ENCODE results near the gene ZNF804B. TPM values are rescaled to one million over a fixed set of nuclear protein-coding genes. Genes with fewer than 3 reads are reported as not detected.
A peak's percentile ranks its signal among the peaks of the same experiment; 100 is the strongest.

ZNF804B gene
- total RNA-seq, 2 donors from 2014 or later, result not detected

GRCh38 chr7:88789480-88790064 is 30.1 kb downstream of the ZNF804B start:
- H3K36me3 Mint-ChIP-seq (ENCODE audit: insufficient read depth in 2 of 2), result no peaks in the 10 kb centered on the region
- H3K4me1 Mint-ChIP-seq (ENCODE audit: low read depth), result no peaks in the 10 kb centered on the region
- no peaks in the 10 kb centered on the region for H3K27me3 Mint-ChIP-seq (ENCODE audit: low read depth)
- no peak overlapping the region for H3K27ac Mint-ChIP-seq
- no peak overlapping the region for H3K4me3 Mint-ChIP-seq
- DNase-seq, result no peak
- no peaks in the 10 kb centered on the region for H3K9me3 Mint-ChIP-seq
- ATAC-seq (replicated peaks in 1 of 2), result no peak

GRCh38 chr7:88791891-88792290 is 32.4 kb downstream of the ZNF804B start:
- no peak overlapping the region for H3K27ac Mint-ChIP-seq
- DNase-seq, result no peak
- H3K27me3 Mint-ChIP-seq (ENCODE audit: low read depth), result peaks cover 4% of the 10 kb centered on the region

GRCh38 chr7:88792361-88792760 is 32.9 kb downstream of the ZNF804B start:
- Mint-ChIP-seq H3K4me1 (ENCODE audit: low read depth) (no peaks in the 10 kb centered on the region), H3K9me3 (no peaks in the 10 kb centered on the region), H3K36me3 (ENCODE audit: insufficient read depth in 2 of 2) (no peaks in the 10 kb centered on the region), H3K4me3 (no peak overlapping the region), H3K27ac (no peak overlapping the region), H3K27me3 (ENCODE audit: low read depth) (peaks cover 9% of the 10 kb centered on the region)
- DNase-seq, result no peak
- ATAC-seq (replicated peaks in 1 of 2), result no peak

More at GRCh38 chr7:88791891-88792290, 32.4 kb downstream of the ZNF804B start:
- ATAC-seq (replicated peaks in 1 of 2), result no peak
- Mint-ChIP-seq H3K9me3 (no peaks in the 10 kb centered on the region), H3K4me1 (ENCODE audit: low read depth) (no peaks in the 10 kb centered on the region), H3K36me3 (ENCODE audit: insufficient read depth in 2 of 2) (no peaks in the 10 kb centered on the region), H3K4me3 (no peak overlapping the region)

- Mint-ChIP-seq H3K4me1 (ENCODE audit: low read depth) (no peaks in the 10 kb centered on the region), H3K27ac (no peak within 1 kb of the TSS), H3K4me3 (no peak within 1 kb of the TSS), H3K9me3 (no peaks in the 10 kb centered on the region), H3K36me3 (ENCODE audit: insufficient read depth in 2 of 2) (no peaks in the 10 kb centered on the region), H3K27me3 (ENCODE audit: low read depth) (peaks cover 9% of the 10 kb centered on the region)
- DNase-seq (no peak), ATAC-seq (replicated peaks in 1 of 2) (no peak)
Observed at GRCh38 chr7:88795553-88795952, 36.1 kb downstream of the ZNF804B start, which contains the start of gene TEX47. Gene TEX47, minus strand, starts transcription at chr7:88795737. Its CDS starts 795 bp downstream, at chr7:88794942.

GRCh38 chr7:88801046-88801445 is 41.5 kb downstream of the ZNF804B start:
- H3K27me3 Mint-ChIP-seq (ENCODE audit: low read depth), result peaks cover 9% of the 10 kb centered on the region
- no peaks in the 10 kb centered on the region for H3K9me3 Mint-ChIP-seq
- H3K27ac Mint-ChIP-seq, result no peak overlapping the region
- no peaks in the 10 kb centered on the region for H3K4me1 Mint-ChIP-seq (ENCODE audit: low read depth)
- ATAC-seq (replicated peaks in 1 of 2), result no peak
- no peaks in the 10 kb centered on the region for H3K36me3 Mint-ChIP-seq (ENCODE audit: insufficient read depth in 2 of 2)
- no peak for DNase-seq
- H3K4me3 Mint-ChIP-seq, result no peak overlapping the region

GRCh38 chr7:88806280-88807037 is 47.0 kb downstream of the ZNF804B start:
- H3K9me3 Mint-ChIP-seq, result no peaks in the 10 kb centered on the region
- DNase-seq, result no peak
- no peaks in the 10 kb centered on the region for H3K4me1 Mint-ChIP-seq (ENCODE audit: low read depth)
- ATAC-seq (replicated peaks in 1 of 2), result no peak
- H3K4me3 Mint-ChIP-seq, result no peak overlapping the region
- H3K27me3 Mint-ChIP-seq (ENCODE audit: low read depth), result no peaks in the 10 kb centered on the region
- no peaks in the 10 kb centered on the region for H3K36me3 Mint-ChIP-seq (ENCODE audit: insufficient read depth in 2 of 2)
- no peak overlapping the region for H3K27ac Mint-ChIP-seq

- Mint-ChIP-seq H3K27me3 (ENCODE audit: low read depth) (peaks cover 6% of the 10 kb centered on the region), H3K4me3 (no peak overlapping the region), H3K9me3 (peaks cover under 1 to 4% of the 10 kb centered on the region in 2 donors), H3K4me1 (ENCODE audit: low read depth) (no peaks in the 10 kb centered on the region), H3K27ac (no peak overlapping the region), H3K36me3 (ENCODE audit: insufficient read depth in 2 of 2) (peaks cover 0 to 4% of the 10 kb centered on the region in 2 donors)
- DNase-seq (no peak), ATAC-seq (replicated peaks in 1 of 2) (no peak)
Observed at GRCh38 chr7:88818552-88818951, 59.1 kb downstream of the ZNF804B start.

- Mint-ChIP-seq H3K36me3 (ENCODE audit: insufficient read depth in 2 of 2) (peaks cover 0 to 5% of the 10 kb centered on the region in 2 donors), H3K27ac (no peak overlapping the region), H3K4me1 (ENCODE audit: low read depth) (no peaks in the 10 kb centered on the region), H3K9me3 (peaks cover 4 to 8% of the 10 kb centered on the region in 2 donors), H3K4me3 (no peak overlapping the region), H3K27me3 (ENCODE audit: low read depth) (no peaks in the 10 kb centered on the region)
- ATAC-seq (replicated peaks in 1 of 2), result no peak
- no peak for DNase-seq
Observed at GRCh38 chr7:88826222-88826621, 66.7 kb downstream of the ZNF804B start.

GRCh38 chr7:88835147-88835728 is 75.7 kb downstream of the ZNF804B start:
- peak in 1 of 2 donors; percentile 1 for DNase-seq

GRCh38 chr7:88842201-88842600 is 82.7 kb downstream of the ZNF804B start:
- ATAC-seq (replicated peaks in 1 of 2), result no peak
- Mint-ChIP-seq H3K27me3 (ENCODE audit: low read depth) (no peaks in the 10 kb centered on the region), H3K4me3 (no peak overlapping the region), H3K36me3 (ENCODE audit: insufficient read depth in 2 of 2) (no peaks in the 10 kb centered on the region), H3K9me3 (no peaks in the 10 kb centered on the region), H3K4me1 (ENCODE audit: low read depth) (no peaks in the 10 kb centered on the region), H3K27ac (no peak overlapping the region)
- no peak for DNase-seq

More at GRCh38 chr7:88835147-88835728, 75.7 kb downstream of the ZNF804B start:
- H3K27ac Mint-ChIP-seq, result no peak overlapping the region
- no peaks in the 10 kb centered on the region for H3K36me3 Mint-ChIP-seq (ENCODE audit: insufficient read depth in 2 of 2)
- H3K4me3 Mint-ChIP-seq, result no peak overlapping the region
- no peak for ATAC-seq (replicated peaks in 1 of 2)
- H3K9me3 Mint-ChIP-seq, result no peaks in the 10 kb centered on the region
- H3K27me3 Mint-ChIP-seq (ENCODE audit: low read depth), result no peaks in the 10 kb centered on the region
- no peaks in the 10 kb centered on the region for H3K4me1 Mint-ChIP-seq (ENCODE audit: low read depth)

GRCh38 chr7:88845091-88845490 is 85.6 kb downstream of the ZNF804B start:
- Mint-ChIP-seq H3K36me3 (ENCODE audit: insufficient read depth in 2 of 2) (no peaks in the 10 kb centered on the region), H3K27me3 (ENCODE audit: low read depth) (no peaks in the 10 kb centered on the region), H3K4me1 (ENCODE audit: low read depth) (no peaks in the 10 kb centered on the region), H3K4me3 (no peak overlapping the region), H3K9me3 (no peaks in the 10 kb centered on the region), H3K27ac (no peak overlapping the region)
- DNase-seq, result no peak
- no peak for ATAC-seq (replicated peaks in 1 of 2)

- H3K27me3 Mint-ChIP-seq (ENCODE audit: low read depth), result no peaks in the 10 kb centered on the region
- no peak for DNase-seq
- H3K4me1 Mint-ChIP-seq (ENCODE audit: low read depth), result no peaks in the 10 kb centered on the region
- ATAC-seq (replicated peaks in 1 of 2), result no peak
- no peaks in the 10 kb centered on the region for H3K36me3 Mint-ChIP-seq (ENCODE audit: insufficient read depth in 2 of 2)
- H3K4me3 Mint-ChIP-seq, result no peak overlapping the region
- H3K27ac Mint-ChIP-seq, result no peak overlapping the region
- peaks cover 0 to 1% of the 10 kb centered on the region in 2 donors for H3K9me3 Mint-ChIP-seq
Observed at GRCh38 chr7:88851220-88851619, 91.7 kb downstream of the ZNF804B start.

GRCh38 chr7:88859288-88859687 is 99.8 kb downstream of the ZNF804B start:
- no peak overlapping the region for H3K4me3 Mint-ChIP-seq
- DNase-seq (no peak), ATAC-seq (replicated peaks in 1 of 2) (no peak)
- no peaks in the 10 kb centered on the region for H3K4me1 Mint-ChIP-seq (ENCODE audit: low read depth)
- peaks cover 0 to 3% of the 10 kb centered on the region in 2 donors for H3K9me3 Mint-ChIP-seq
- no peaks in the 10 kb centered on the region for H3K36me3 Mint-ChIP-seq (ENCODE audit: insufficient read depth in 2 of 2)
- H3K27ac Mint-ChIP-seq, result no peak overlapping the region
- no peaks in the 10 kb centered on the region for H3K27me3 Mint-ChIP-seq (ENCODE audit: low read depth)

All from activated T-cell treated with anti-CD3 and anti-CD28 coated beads, Interleukin-2, amount 50 U/mL, for 72 hours (primary cell).